Femur (tissue), 1 donor: ENCODE data around the gene PIF1.
"Not testable (repeated sequence)": the region's sequence is repeated elsewhere in the genome, so short reads cannot be mapped to it uniquely, and the experiment has no call there.

Experiments
- DNase-seq: peaks from one replicate; pipeline ENCODE4 v3.0.0-alpha.2; 2017

The PIF1 gene

DNA sequence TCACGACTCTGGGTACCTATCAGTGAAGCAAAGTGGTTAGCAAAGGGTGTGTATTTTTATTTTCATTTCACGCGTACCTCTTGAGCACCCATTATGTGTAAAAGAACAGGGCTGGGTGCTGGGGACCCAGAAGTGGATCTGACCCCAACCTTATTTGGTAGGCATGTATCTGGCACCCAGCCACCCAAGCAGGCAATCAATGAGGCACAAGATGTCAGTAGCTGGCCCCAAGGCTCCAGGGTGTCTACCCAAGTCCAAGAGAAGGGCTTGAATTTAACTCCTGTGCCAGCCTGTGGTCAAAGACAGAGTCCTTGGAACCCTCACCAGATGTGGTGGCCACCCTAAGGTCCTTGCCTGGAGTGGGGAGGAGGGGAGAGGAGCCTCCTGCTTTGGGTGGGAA is 22.0 kb upstream of the PIF1 start:
- no peak for DNase-seq

DNA sequence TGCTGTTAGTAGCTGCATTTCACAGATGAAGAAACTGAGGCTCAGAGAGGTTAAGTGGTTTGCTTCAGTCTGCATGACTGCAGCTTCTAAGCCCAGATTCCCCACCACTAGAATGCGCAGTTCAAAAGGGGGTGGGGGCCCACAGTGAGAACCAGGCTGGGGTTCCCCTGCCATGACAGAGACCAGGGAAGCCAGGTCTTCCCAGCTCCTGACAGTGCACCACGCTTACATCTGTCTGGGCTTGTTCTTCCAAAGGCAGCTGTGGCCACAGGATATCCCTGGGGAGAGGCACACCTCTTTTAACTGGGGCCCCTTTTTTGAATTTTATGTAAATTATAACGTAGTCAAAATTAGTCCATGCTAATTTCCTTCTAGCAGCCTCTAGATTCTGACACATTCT is 21.6 kb upstream of the PIF1 start:
- no peak for DNase-seq

DNA sequence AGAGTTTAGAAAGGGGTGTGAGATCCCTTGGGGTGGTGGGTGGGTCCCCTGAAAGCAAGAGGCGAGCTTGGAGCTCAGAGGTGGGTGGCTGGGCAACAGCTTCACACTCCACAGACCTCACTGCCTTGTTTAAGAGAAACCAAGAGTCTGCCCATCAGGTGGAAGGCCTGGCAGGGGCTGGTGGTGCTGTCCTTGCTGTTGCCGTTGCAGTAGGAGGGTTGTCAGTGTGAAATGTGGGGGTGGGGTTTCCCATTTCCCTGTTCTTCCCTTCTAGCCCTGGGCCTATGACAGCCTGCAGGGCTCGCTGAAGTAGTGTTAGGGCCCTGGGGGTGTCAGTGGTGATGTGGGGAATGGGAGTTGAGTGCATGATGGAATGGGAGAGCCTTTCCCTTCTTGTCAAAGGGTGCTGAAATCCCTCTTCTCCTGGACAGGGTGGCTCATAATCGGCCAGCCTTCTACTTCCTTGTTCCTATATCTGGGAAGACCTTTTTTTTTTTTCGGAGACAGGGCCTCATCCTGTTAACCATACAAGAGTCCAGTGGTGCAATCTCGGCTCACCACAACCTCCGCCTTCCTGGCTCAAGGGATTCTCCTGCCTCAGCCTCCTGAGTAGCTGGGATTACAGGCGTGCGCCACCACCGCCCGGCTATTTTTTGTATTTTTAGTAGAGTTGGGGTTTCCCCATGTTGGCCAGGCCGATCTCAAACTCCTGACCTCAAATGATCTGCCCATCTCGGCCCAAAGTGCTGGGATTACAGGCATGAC is 20.6 kb upstream of the PIF1 start:
- DNase-seq, result no peak

DNA sequence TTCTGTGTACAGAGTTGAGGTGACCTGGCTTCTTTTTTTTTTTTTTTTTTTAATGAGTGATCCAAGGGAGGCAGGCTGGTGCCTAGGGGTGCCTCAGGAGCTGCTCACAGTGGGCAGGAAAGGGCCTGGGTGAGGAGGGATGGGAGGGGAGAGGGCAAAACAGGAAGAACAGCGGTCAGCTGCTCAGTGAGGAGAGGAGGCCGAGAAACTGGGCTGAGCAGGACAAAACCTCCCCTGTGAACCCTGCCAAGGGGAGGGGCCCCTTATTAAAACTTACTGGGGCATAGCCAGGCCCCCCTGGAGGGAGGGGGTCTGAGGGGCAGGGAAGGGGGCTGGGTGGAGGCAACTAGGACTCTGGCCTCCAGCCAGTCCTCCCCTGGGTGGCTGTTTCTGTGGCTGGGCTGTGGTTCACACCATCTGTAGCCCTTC is 19.8 kb upstream of the PIF1 start:
- peak; percentile 59 for DNase-seq

DNA sequence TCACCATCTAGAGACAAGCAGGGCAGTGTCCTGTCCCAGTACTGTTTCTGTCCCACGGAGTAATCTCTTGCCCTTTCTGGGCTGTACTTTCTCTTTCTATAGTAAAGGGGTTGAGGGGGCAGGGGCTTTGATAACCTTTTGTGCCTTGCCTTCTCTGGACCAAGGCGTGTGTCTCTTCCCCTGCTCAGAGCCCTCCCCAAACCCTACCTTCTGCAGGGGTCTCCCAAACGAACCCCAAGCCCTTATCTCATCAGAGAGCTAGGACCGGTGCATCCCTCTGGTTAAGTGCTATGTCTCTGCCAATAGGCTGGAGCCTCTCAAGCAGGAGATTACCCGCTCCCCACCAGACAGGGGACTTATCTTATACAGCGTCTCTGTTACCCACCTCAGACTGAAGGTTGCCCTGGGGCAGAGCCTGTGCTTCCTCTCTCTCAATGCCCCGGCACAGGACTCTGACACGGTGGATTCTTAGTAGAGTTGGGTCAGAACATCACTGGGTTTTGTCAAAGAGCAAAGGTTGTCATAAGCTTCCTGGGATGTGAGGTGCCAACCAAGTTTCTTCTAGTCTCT is 19.2 kb upstream of the PIF1 start:
- peak; percentile 20 for DNase-seq

DNA sequence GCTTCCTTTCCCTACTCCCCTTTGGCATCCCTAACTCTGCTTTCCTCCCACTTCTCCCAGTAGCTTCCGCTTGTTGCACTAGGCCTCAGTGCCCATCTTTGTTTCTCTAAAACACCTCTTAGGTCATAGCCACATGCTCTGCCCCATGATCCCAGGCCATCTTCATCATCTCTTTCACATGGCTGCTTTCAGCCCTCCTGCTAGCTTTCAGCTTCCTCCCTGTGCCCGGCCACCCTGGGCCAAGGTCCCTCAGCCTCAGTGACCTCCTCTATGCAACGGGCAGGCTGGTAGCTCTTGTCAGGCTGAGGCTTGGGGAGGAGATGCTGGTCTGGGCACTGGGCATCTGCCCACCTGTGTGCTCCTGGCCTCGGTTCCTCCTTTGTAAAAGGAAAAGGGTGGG is 18.5 kb upstream of the PIF1 start:
- DNase-seq, result no peak

DNA sequence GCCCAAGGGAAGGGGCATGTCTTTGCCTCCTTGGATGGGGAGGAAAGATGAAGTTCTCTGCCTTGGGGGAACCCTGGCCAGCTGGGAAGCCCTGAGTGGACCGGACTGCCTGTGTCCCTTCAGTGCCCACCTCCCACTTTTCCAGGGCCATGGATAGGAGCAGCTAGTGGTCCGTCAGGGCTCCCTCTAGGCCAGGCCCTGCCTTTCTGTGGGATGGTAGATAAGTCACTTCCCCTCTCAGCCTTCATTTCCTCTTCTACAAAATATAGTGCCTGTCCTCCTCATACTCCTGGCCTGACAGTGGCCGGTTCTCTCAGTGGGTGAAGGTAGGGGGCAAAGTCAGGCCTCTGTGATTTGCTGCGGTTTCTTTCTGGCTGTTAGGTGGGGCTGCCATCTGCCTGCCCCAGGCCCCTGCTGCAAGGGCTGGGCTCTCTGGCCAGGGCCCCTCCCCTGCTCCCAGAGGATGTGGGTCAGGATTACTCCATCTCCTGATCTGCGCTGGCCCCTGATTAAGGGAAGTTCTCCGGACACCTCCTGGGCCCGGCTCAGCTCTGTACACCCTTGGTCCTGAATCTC is 17.6 kb upstream of the PIF1 start:
- peak; percentile 52 for DNase-seq

DNA sequence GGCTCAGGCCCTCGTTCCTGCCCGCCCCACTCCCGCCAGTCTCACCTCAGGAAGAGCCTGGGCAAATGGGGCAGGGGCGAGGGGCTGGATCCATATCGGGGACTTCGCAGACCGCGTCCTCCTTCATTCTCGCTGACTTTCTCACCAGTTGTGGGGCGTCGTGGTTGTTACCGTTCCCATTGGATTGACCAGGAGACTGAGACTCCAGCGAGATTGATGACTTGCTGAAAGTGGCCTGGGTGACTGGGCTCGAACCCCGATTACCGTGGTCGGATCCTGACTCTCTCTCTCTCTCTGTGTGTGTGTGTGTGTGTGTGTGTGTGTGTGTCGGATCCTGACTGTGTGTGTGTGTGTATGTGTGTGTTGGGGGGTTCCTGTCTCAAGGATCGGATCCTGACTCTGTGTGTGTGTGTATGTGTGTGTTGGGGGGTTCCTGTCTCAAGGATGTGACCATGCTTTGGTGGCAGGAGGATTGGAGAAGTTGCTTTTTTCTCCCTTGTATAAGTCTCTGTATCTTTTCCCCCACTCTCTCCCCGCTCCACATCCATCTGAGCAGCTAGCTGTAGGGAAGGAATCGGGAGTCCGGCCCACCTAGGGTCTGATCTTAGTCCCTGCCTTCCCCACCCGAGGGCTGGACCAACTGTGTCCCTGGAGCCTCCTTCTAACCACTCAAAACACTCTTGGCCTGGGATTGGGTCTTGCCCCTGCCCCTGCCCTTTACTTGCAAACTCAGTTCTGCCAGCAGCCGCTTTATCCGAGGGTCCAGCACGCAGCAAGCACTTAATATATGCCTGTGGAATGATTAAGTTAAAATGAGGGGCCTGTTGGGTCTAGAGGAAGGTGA is 16.9 kb upstream of the PIF1 start:
- DNase-seq, result peak; percentile 42

DNA sequence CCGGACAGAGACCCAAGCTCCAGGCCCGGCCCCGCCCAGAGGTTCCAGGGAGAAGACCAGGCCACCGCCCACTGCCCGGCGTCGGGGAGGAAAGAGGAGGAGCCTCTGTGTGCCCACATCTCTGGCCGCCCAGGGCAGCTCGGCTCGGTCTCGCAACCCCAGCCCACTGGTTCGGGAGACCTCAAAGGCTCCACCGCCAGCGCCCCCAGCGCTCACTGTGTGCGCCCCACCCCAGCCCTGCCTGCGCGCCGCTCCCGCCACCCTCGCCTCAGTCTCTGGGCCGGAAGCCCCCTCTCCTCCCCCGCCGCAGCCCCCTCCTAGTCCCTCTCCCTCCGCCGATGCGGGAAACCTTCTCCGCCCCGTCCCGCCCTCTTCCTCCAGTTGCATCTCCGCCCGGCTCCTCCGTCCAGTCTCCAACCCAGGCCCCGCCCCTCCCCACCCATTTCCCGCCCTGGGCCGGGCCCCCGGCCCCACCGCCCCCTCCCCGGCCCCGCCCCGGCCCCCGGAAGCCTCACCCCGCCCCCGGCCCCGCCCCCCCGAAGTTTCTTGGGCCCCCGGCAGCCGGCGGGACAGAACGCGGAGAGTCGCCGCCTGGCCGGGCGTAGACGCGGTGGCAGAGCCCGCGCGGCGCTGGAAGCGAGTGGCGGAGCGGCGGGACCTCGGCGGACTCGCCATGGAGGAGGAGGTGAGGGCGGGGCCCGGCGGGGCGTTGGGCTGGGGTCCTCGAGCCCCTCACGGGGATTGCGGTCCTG is 16.1 kb upstream of the PIF1 start, which contains the start of gene PLEKHO2:
TSS of gene PLEKHO2 (plus strand) at position 572 of the 752 bp plus-strand sequence. CDS start at position 674, 102 bp downstream.
- DNase-seq, result peak; percentile 99

DNA sequence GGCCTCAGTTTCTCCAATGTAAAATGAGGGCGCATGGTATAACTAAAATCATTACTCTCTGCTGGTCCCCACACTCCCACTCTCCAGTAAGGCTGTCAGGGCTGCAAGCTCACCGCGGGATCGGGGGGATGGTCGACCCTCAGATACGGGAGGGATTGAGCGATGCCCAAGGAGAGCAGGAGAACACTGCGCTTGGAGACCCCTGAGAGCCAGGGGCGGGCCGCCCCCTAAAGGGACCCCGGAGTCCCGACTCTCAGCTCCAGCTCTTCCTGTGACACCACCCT is 15.6 kb upstream of the PIF1 start:
- DNase-seq, result no peak

DNA sequence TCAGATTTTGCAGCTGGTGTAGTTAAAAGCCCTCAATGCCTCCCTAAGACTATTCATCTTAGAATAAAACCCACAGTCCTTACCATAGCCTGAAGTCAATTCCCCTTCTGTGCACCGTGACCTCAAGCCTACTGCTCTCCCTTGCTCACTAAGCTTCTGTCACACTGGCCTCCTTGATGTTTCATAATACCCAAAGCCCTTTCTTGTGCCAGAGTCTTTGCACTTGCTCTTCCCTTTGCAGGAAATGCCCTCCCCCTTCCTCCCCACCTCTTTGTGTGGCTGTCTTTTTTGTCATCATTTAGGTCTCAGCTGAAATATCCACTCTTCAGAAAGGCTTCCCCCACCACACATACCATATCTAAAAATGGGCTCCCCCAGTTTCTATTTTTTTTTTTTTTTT is 12.1 kb upstream of the PIF1 start:
- no peak for DNase-seq

DNA sequence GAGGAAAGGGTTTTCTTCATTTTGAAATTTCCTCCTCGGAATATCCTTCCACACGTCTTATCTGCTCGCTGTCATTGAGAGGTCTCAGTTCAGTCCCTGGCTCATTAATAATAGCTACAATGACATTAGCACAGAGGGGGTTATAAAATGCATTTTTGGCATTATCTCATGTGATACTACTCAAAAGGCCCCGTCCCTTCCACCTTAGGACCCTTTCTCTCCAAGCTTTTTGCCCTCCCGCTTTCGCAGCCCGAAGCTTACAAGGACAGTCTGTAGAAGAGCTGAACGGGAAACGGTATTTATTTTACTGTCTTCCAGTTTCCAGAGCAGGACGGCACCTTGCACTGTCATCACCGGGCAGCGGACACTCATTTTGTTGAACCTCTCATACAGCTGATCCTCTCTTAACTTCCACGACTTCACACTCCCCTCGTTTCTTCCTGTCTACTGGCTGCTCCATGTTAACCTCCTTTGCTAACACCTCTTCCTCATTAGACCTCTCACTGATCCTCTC is 10.6 kb upstream of the PIF1 start:
- no peak for DNase-seq

DNA sequence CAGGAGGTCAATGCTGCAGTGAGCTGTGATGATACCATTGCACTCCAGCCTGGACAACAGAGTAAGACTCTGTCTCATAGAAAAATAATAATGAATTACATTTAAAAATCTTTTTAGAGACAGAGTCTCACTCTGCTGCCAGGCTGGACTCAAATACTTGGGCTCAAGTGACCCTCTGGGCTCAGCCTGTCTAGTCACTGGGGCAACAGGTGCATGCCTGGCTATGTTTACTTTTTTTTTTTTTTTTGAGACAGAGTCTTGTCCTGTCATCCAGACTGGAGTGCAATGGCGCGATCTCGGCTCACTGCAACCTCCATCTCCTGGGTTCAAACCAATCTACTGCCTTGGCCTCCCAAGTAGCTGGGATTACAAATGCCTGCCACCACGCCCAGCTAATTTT is 8.2 kb upstream of the PIF1 start:
- no peak for DNase-seq

DNA sequence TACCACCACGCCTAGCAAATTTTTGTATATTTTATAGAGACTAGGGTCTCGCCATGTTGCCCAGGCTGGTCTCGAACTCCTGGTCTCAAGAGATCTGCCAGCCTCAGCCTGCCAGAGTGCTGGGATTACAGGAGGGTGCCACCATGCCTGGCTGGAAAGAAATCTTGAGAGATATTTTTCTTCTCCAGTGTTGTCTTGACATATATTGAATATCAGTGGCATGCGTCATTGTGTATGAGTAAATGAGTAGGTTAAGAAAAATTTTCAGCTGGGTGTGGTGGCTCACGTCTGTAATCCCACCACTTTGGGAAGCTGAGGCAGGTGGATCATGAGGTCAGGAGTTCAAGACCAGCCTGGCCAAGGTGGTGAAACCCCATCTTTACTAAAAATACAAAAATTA is 3.5 kb upstream of the PIF1 start:
- DNase-seq, result no peak

DNA sequence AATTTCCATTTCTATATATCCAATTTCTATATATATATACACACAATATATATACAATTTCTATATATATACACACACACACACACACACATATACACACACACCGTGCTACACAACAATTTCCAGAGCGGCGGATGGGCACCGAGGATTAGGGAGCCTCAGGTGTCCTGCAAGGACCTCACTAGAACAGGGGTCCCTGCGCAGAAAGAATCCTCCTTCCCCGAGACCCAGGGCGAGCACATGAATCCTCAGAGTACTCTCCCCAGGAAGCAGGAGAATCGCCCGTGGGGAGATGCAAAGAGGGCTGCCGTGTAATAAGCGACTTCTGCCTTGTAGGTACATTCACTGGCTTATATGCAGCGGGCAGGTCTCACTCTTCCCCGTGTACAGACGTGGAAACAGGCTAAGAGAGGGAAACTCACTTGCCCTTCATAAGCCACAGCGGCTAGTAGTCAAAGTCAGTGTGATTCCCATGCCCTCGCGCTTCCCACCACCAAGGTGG is 467 bp downstream of the PIF1 start:
- DNase-seq, result no peak

DNA sequence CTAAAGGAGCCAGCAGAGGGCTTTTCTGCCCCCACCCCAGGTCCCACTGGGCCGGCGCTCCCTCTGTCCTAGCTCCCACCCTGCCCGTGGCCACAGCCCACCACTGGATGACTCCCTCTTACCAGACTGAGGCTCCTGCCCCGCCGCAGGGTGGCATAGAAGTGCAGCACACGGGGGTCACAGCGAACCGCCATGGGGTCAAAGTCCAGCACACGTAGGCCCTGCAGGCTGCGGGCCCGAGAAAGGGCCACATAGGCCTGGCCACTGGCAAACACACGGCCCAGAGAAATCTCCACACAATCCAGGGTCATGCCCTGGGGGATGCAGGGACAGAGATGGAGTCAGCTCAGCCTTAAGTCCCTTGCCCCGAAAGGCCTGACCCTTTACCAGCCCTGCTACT is 9.0 kb downstream of the PIF1 start:
- no peak for DNase-seq

DNA sequence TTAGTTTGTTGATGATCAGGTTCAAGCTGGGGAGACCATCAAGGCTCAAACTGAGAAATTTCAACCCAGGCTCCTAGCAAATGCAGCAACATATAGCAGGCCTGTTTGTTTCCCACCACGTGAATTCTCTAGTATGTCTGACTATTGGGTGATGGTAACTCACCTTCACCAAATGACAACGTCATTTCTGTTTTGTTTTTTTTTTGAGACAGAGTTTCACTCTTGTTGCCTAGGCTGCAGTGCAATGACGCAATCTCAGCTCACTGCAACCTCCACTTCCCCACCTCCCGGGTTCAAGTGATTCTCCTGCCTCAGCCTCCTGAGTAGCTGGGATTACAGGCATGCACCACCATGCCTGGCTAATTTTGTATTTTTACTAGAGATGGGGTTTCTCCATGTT is 10.5 kb downstream of the PIF1 start:
- not testable (repeated sequence) for DNase-seq

DNA sequence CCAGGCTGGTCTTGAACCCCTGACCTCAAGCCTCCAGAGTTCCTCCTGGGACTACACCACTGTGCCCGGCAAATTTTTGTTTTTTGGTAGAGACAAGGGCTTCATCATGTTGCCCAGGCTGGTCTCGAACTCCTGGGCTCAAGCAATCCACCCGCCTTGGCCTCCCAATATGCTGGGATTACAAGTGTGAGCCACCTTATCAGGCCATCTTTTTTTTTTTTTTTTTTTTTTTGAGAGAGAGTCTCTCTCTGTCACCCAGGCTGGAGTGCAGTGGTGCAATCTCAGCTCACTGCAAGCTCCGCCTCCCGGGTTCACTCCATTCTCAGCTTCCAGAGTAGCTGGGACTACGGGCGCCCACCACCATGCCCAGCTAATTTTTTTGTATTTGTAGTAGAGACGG is 11.2 kb downstream of the PIF1 start:
- DNase-seq, result not testable (repeated sequence)

DNA sequence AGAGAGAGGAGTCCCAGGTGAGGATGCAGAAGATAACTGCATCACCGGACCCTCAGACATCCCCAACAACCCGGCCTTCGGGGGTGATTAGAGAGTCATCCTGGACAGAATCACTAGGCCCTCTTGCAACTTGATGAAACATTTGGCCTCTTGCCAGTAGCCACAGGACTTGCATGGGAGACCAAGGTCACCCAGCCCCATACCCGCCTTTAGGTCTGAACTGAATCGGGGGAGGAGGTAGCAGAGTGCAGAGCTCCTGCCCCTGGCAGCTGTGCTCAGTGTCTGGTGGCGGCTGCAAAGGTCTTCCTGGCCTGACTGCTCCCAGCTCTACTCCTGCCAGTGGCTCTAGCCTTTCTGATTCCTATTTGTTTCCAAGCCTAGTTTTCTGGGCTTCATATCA is 12.4 kb downstream of the PIF1 start:
- no peak for DNase-seq

DNA sequence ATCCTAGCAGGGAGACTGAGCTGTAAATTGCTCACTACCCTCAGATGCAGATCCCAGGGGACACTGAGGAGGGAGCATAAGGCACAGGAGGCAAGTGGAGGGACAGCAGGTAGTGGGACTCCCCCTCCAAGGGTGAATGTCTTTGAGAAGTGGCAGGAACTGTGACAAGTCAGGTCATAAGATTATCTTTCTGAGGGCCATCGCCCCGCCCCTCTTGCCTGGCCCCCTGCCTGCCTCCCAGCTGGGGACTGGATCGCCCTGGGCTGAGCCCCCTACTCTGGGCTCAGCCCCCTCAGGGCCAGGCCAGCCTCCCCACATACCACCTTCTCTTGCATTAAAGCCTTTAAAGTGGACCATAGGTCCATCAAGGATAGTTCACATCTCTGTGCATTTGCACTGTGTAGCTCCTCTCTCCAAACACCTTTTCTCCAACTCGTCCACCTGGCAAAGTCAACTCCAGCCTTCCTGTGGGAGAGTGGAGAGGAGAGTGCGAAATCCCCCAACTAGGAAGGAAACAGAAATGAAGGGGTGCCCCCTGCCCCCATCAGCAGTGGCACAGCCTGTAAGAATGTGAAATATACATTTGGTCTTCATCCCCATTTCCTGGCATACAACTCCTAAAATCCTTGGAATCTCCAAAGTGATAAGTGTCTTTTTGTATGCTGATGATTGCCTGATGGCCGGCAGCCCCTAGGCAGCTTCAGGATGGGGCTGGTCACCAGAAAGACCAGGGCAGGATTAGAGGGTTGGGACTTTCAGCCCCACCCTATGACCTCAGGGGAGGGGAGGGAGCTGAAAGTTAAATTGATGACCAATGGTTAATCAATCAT is 14.7 kb downstream of the PIF1 start:
- no peak for DNase-seq

DNA sequence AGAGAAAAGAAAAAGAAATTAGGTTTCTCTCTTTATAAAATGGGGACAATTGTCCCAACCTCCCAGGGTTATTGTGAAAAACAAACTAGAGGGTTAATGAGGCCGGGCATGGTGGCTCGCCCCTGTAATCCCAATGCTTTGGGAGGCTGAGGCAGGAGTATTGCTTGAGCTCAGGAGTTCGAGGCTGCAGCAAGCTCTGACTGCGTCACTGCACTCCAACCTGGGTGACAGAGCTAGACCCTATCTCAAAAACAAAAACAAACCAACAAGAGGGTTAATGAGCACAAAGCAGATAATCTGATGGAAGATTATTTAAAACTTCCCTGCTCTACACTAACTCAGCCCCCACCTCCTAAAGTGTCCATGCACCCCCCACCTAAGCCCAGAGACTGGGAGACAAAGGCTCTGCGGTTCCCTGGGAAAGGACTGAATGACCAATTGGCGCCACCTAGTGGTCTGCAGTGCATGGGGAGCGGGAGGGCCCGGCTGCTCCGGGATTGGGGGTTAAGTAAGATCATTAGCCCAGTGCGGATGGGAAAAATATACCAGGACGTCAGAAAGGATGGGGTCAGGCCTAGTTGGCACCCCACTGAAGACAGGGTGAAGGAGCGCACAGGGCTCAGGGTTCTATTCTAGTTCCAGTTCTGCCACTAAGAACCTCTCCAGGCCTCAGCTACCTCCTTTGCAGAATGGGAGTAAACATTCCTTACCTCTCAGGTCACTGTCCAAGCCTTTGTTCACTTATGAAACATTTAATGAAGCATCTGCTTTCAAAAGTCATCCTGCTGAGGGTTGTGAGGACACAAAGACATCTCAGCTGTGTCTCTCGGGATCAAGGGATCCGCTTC is 15.6 kb downstream of the PIF1 start:
- peak; percentile 84 for DNase-seq
